Adrenal gland (tissue), 12 donors: ENCODE results near the gene JTB. TPM values are rescaled to one million over a fixed set of nuclear protein-coding genes. Genes with fewer than 3 reads are reported as not detected.
A peak's percentile ranks its signal among the peaks of the same experiment; 100 is the strongest.

ENCODE experiments used
- DNase-seq, 7 donors: peaks; one replicate each; pipeline ENCODE4 v3.0.0-alpha.2; 2019 to 2020
- H3K27ac ChIP-seq, 5 donors: fragments of 200-600 bp; sonication (generic) in 4 of 5; 1 replicate in 3 of 5; 2 replicates in 2 of 5; pipeline versions ENCODE4 v1.5.1 to v1.8.0; 2016 to 2020; ENCODE audit warnings: mild to moderate bottlenecking in 1 of 5
- H3K27me3 ChIP-seq: fragments of 200-600 bp; 2 replicates; pipeline ENCODE4 v1.8.0; 2021
- H3K36me3 ChIP-seq, 2 donors: fragments of 200-600 bp; replicated peaks in 1 of 2; 1 replicate in 1 of 2; 2 replicates in 1 of 2; pipeline versions ENCODE4 v1.5.1 to v1.8.0; 2018 to 2022
- H3K4me1 ChIP-seq, 2 donors: fragments of 200-600 bp; replicated peaks in 1 of 2; 1 replicate in 1 of 2; 2 replicates in 1 of 2; pipeline versions ENCODE4 v1.5.1 to v1.8.0; 2018 to 2021
- H3K4me3 ChIP-seq, 4 donors: fragments of 200-600 bp; sonication (generic) in 3 of 4; one replicate each; pipeline ENCODE4 v1.5.1; 2016 to 2018
- H3K9me3 ChIP-seq, 3 donors: fragments of 200-600 bp; sonication (generic) in 1 of 3; replicated peaks in 1 of 3; 1 replicate in 2 of 3; 2 replicates in 1 of 3; pipeline versions ENCODE4 v1.5.1 to v1.8.0; 2016 to 2021
- CTCF ChIP-seq, 6 experiments: fragments of 450-650 bp in 4 of 6; fragments of 200-600 bp in 2 of 6; sonication (generic) in 1 of 6; IDR thresholded peaks; 1 replicate in 5 of 6; 2 replicates in 1 of 6; pipeline versions ENCODE4 v1.5.1 to v1.8.0; 2016 to 2021; ENCODE audit warnings: antibody characterized with exemption in 6 of 6, mild to moderate bottlenecking in 2 of 6, moderate library complexity in 1 of 6
- POLR2A ChIP-seq, 2 donors: fragments of 450-650 bp; IDR thresholded peaks; one replicate each; pipeline ENCODE4 v1.6.1; 2017; ENCODE audit warnings: antibody characterized with exemption in 2 of 2, mild to moderate bottlenecking in 2 of 2, moderate library complexity in 1 of 2
- whole genome bisulfite sequencing, 4 donors: extraction: QIAGEN DNeasy Blood & Tissue Kit in 2 of 4; methylation state at CpG; one replicate each; pipeline versions ENCODE4 v1.1.5 to v1.1.7; 2013 to 2017; 5-methylcytosine and 5-hydroxymethylcytosine counted together
- intact Hi-C, 2 donors: fragments of 100-400 bp; cut with DNase I; formaldehyde crosslinking; loops; one replicate each; pipeline versions ENCODE4 v1.14.1 to v1.15.0; 2022 to 2023
- polyA plus RNA-seq, 3 donors: library from polyadenylated mRNA; stranded (reverse); fragments of 200-250 nt in 2 of 3; fragments of 350-450 nt in 1 of 3; fragmentation: Illumina TruSeq in 1 of 3; extraction: RNeasy Lipid Tissue Mini Kit (QIAGEN cat#74804) in 1 of 3; gene quantifications; one replicate each; pipeline ENCODE4 v1.2.3, GENCODE V29; 2013 to 2014
- total RNA-seq, 9 donors: library from RNA; depleted of rRNA in 4 of 9; stranded (reverse); fragments of >200 nt in 4 of 9; fragments of 120-200 nt in 1 of 9; fragmentation: NEBNext Ultra II Directional in 1 of 9; extraction: Animal tissue kit (Norgen Biotek cat#: 25700) in 1 of 9; gene quantifications; one replicate each; pipeline versions ENCODE4 v1.1.0 to v1.2.4, GENCODE V29; 2013 to 2023
- donor health status: healthy with polysubstance abuse.
- donor health status: Bipolar disorder and iron deficiency.
- donor health status: DM: yes; HTN: yes; CAD: no.
- donor health status: DM: no; HTN: no; CAD: no.
- donor health status: DM: no; HTN: no; CAD: no.
- donor health status: DM: yes; HTN: yes; CAD: no.

The JTB gene
- total and polyA plus RNA-seq, 12 donors = 68.3 to 327 (median 140) TPM

- Histone ChIP-seq H3K4me3 (peak overlapping the region in 1 of 4 donors; percentile 61), H3K36me3 (peaks cover 0 to 18% of the 10 kb centered on the region in 2 donors), H3K27ac (peak overlapping the region in 4 of 5 donors; percentile 92 to 97 (median 94)), H3K27me3 (no peaks in the 10 kb centered on the region), H3K9me3 (no peaks in the 10 kb centered on the region), H3K4me1 (peaks cover 35 to 55% of the 10 kb centered on the region in 2 donors)
- intact Hi-C loops = no loop called here
- no peak for TF ChIP-seq POLR2A (IDR thresholded peaks at IDR 0.05)
- WGBS, 4 donors = 57 to 89% (median 74%) methylated on average over 4 of the region's 4 CpGs
- no peak for DNase-seq
Measured at GRCh38 chr1:153961421-153961820, 16.1 kb downstream of the JTB start.

- H3K27me3 ChIP-seq = no peaks in the 10 kb centered on the region
- H3K4me3 ChIP-seq = no peak overlapping the region
- H3K4me1 ChIP-seq = peaks cover 35 to 62% of the 10 kb centered on the region in 2 donors
- H3K27ac ChIP-seq = peak overlapping the region in 2 of 5 donors; percentile 92 to 96
- intact Hi-C loops = no loop called here
- TF ChIP-seq CTCF (IDR thresholded peaks at IDR 0.05) = no peak
- TF ChIP-seq POLR2A (IDR thresholded peaks at IDR 0.05) = no peak
- 87 to 100% (median 92%) methylated on average over 2 to 11 of the region's 11 CpGs for WGBS, 4 donors
- peaks cover 0 to 18% of the 10 kb centered on the region in 2 donors for H3K36me3 ChIP-seq
- DNase-seq = no peak
- H3K9me3 ChIP-seq = no peaks in the 10 kb centered on the region
Measured at GRCh38 chr1:153960206-153960605, 17.3 kb downstream of the JTB start.

- Histone ChIP-seq H3K27ac (peak overlapping the region in 3 of 5 donors; percentile 46 to 92 (median 58)), H3K4me3 (peak overlapping the region in 1 of 4 donors; percentile 81), H3K9me3 (no peaks in the 10 kb centered on the region), H3K4me1 (peaks cover 35 to 61% of the 10 kb centered on the region in 2 donors), H3K36me3 (peaks cover 0 to 18% of the 10 kb centered on the region in 2 donors), H3K27me3 (no peaks in the 10 kb centered on the region)
- intact Hi-C loops = no loop called here
- TF ChIP-seq CTCF (IDR thresholded peaks at IDR 0.05) (no peak), POLR2A (IDR thresholded peaks at IDR 0.05) (no peak)
- 52 to 74% (median 66%) methylated on average over 3 of the region's 3 CpGs for WGBS, 4 donors
- no peak for DNase-seq
Measured at GRCh38 chr1:153959454-153959853, 18.0 kb downstream of the JTB start.

GRCh38 chr1:153958961-153959260 is 18.6 kb downstream of the JTB start:
- DNase-seq = peak in 1 of 7 donors; percentile 48
- Histone ChIP-seq H3K27ac (peak overlapping the region in 3 of 5 donors; percentile 46 to 92 (median 58)), H3K4me3 (peak overlapping the region in 1 of 4 donors; percentile 81), H3K9me3 (no peaks in the 10 kb centered on the region), H3K36me3 (peaks cover 0 to 18% of the 10 kb centered on the region in 2 donors), H3K4me1 (peaks cover 31 to 55% of the 10 kb centered on the region in 2 donors), H3K27me3 (no peaks in the 10 kb centered on the region)
- no peak for TF ChIP-seq CTCF (IDR thresholded peaks at IDR 0.05)
- TF ChIP-seq POLR2A (IDR thresholded peaks at IDR 0.05) = no peak
- intact Hi-C loops = no loop called here
- WGBS, 4 donors = 16 to 22% (median 20%) methylated on average over 4 of the region's 4 CpGs
